ENCODE results near the gene EGFL8.

The EGFL8 gene

GRCh38 chr6:32123681-32124080 is 40.7 kb upstream of the EGFL8 start:
- no peak for TF ChIP-seq CTCF (IDR thresholded peaks at IDR 0.05; ENCODE audit: low read depth, low read length)
- no peak for DNase-seq (ENCODE audit: extremely low read depth, low read depth)

- no peak for DNase-seq (ENCODE audit: extremely low read depth, low read depth)
- no peak for TF ChIP-seq CTCF (IDR thresholded peaks at IDR 0.05; ENCODE audit: low read depth, low read length)
Measured at GRCh38 chr6:32126880-32127279, 37.5 kb upstream of the EGFL8 start.

- no peak for DNase-seq (ENCODE audit: extremely low read depth, low read depth)
- TF ChIP-seq CTCF (IDR thresholded peaks at IDR 0.05; ENCODE audit: low read depth, low read length) = no peak
Measured at GRCh38 chr6:32127409-32127716, 37.0 kb upstream of the EGFL8 start.

- TF ChIP-seq CTCF (IDR thresholded peaks at IDR 0.05; ENCODE audit: low read depth, low read length) = no peak
- DNase-seq (ENCODE audit: extremely low read depth, low read depth) = peak; percentile 99
Measured at GRCh38 chr6:32127717-32128592, 36.4 kb upstream of the EGFL8 start, which contains the start of gene ATF6B. Gene ATF6B (minus strand): TSS chr6:32128246. CDS start chr6:32128207, 39 bp downstream.

- no peak for DNase-seq (ENCODE audit: extremely low read depth, low read depth)
- TF ChIP-seq CTCF (IDR thresholded peaks at IDR 0.05; ENCODE audit: low read depth, low read length) = no peak
Measured at GRCh38 chr6:32128751-32129296, 35.6 kb upstream of the EGFL8 start.

- TF ChIP-seq CTCF (IDR thresholded peaks at IDR 0.05; ENCODE audit: low read depth, low read length) = no peak
- no peak for DNase-seq (ENCODE audit: extremely low read depth, low read depth)
Measured at GRCh38 chr6:32129297-32130088, 34.9 kb upstream of the EGFL8 start.
